Skeletal muscle tissue (tissue), 4 donors: ENCODE measurements around the gene ZBTB40. TPM values are rescaled to one million over a fixed set of nuclear protein-coding genes. Genes with fewer than 3 reads are reported as not detected.

ENCODE experiments used
- H3K27ac ChIP-seq: one replicate; pipeline ENCODE4 v1.7.0; 2013; ENCODE audit warnings: mild to moderate bottlenecking, low read depth, low read length, inconsistent platforms
- H3K27me3 ChIP-seq, 3 donors: one replicate each; pipeline ENCODE4 v1.7.0; 2013; ENCODE audit warnings: low read length in 3 of 3; ENCODE audit not compliant: control insufficient read depth in 3 of 3, insufficient read depth in 3 of 3
- H3K36me3 ChIP-seq, 3 donors: one replicate each; pipeline ENCODE4 v1.7.0; 2013; ENCODE audit warnings: low read length in 3 of 3; ENCODE audit not compliant: control insufficient read depth in 3 of 3, insufficient read depth in 3 of 3
- H3K4me1 ChIP-seq, 3 donors: one replicate each; pipeline ENCODE4 v1.7.0; 2013; ENCODE audit warnings: low read length in 3 of 3, mild to moderate bottlenecking in 3 of 3; ENCODE audit not compliant: control insufficient read depth in 3 of 3, insufficient read depth in 3 of 3
- H3K4me3 ChIP-seq, 3 donors: one replicate each; pipeline ENCODE4 v1.7.0; 2013; ENCODE audit warnings: low read length in 3 of 3
- H3K9ac ChIP-seq, 3 donors: one replicate each; pipeline ENCODE4 v1.7.0; 2013; ENCODE audit warnings: low read length in 3 of 3, mild to moderate bottlenecking in 3 of 3, moderate library complexity in 2 of 3, low read depth in 1 of 3
- H3K9me3 ChIP-seq, 3 donors: one replicate each; pipeline ENCODE4 v1.7.0; 2013; ENCODE audit warnings: low read length in 3 of 3; ENCODE audit not compliant: control insufficient read depth in 3 of 3
- total RNA-seq: library from RNA; depleted of rRNA; stranded (reverse); fragments of >200 nt; gene quantifications from one replicate; pipeline ENCODE4 v1.2.3, GENCODE V29; 2014
- donor health status: Osteomylitis.

ZBTB40 gene
- total RNA-seq, 1 donor from 2014 or later: 9.4 TPM

- Histone ChIP-seq H3K9ac (no peak overlapping the region), H3K9me3 (no peaks in the 10 kb centered on the region), H3K36me3 (no peaks in the 10 kb centered on the region), H3K4me1 (no peaks in the 10 kb centered on the region), H3K27ac (no peak overlapping the region), H3K4me3 (no peak overlapping the region), H3K27me3 (peaks cover 61 to 74% (median 70%) of the 10 kb centered on the region in 3 donors)
These were observed 118.7 kb downstream of the ZBTB40 start for GRCh38 chr1:22570140-22570909.

DNA sequence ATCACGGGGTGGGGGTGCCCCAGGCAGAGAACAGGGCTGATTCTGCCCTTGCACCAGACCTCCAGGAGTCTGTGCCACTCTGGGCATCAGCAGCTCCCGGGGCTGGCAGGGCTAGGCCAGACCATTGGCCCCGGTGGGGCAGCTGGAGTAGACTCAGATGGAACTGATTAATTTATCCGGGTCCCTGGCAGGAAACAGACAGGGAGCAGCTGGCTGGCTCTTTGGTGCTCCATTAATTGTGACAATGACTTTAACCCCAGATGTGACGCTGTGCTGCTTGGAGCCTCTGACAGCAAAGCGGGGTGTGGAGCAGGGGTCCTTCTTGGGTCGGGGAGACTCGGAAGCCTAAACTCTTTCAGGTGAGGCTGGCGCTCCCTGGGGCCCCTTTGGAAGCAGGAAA is 121.2 kb downstream of the ZBTB40 start:
- no peaks in the 10 kb centered on the region for H3K4me1 ChIP-seq
- H3K27ac ChIP-seq: no peak overlapping the region
- H3K4me3 ChIP-seq: no peak overlapping the region
- H3K36me3 ChIP-seq: no peaks in the 10 kb centered on the region
- H3K27me3 ChIP-seq: peaks cover 58 to 64% (median 61%) of the 10 kb centered on the region in 3 donors
- H3K9me3 ChIP-seq: no peaks in the 10 kb centered on the region
- H3K9ac ChIP-seq: no peak overlapping the region

GRCh38 chr1:22573237-22573636 is 121.6 kb downstream of the ZBTB40 start:
- Histone ChIP-seq H3K9me3 (no peaks in the 10 kb centered on the region), H3K9ac (no peak overlapping the region), H3K27me3 (peaks cover 58 to 62% (median 58%) of the 10 kb centered on the region in 3 donors), H3K36me3 (no peaks in the 10 kb centered on the region), H3K4me1 (no peaks in the 10 kb centered on the region), H3K4me3 (no peak overlapping the region), H3K27ac (no peak overlapping the region)

DNA sequence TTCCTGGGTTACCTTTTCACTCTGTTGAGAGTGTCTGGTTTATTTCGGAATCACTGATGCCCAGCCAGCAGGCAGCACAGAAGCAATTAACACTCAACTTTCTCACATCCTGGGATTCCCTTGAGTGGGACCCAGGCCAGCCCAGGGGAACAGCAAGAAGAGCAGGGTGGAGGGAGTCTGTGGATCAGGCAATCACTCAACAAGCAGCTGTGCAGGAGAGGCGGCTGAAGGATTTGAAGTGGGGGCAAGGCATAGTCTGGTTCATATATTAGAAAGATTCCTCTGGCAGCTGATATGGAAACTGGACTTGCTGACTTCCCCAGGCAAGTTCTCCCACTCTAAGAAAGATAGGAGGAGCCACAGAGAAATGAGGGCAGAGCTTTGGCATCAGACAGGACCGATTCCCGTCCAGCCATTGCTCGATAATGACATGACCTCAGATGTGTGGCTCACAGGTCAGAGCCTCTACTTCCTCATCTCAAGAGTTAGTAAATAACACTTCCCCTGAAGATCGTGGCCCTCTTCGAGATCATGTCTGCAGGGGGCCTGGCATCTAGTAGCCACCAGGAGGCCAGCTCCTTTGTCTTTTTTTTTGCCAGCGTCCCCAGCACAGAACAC is 124.0 kb downstream of the ZBTB40 start:
- no peak overlapping the region for H3K9ac ChIP-seq

GRCh38 chr1:22576150-22576544 is 124.5 kb downstream of the ZBTB40 start:
- H3K4me3 ChIP-seq: no peak overlapping the region

More for the DNA sequence above, 124.0 kb downstream of the ZBTB40 start:
- H3K4me3 ChIP-seq: no peak overlapping the region
- no peaks in the 10 kb centered on the region for H3K36me3 ChIP-seq
- H3K27me3 ChIP-seq: peaks cover 43 to 47% (median 47%) of the 10 kb centered on the region in 3 donors
- H3K4me1 ChIP-seq: no peaks in the 10 kb centered on the region
- H3K27ac ChIP-seq: no peak overlapping the region
- H3K9me3 ChIP-seq: no peaks in the 10 kb centered on the region

GRCh38 chr1:22576617-22577016 is 125.0 kb downstream of the ZBTB40 start:
- H3K9ac ChIP-seq: no peak overlapping the region
- H3K27me3 ChIP-seq: peaks cover 34 to 38% (median 37%) of the 10 kb centered on the region in 3 donors
- no peak overlapping the region for H3K4me3 ChIP-seq
- H3K36me3 ChIP-seq: no peaks in the 10 kb centered on the region
- no peaks in the 10 kb centered on the region for H3K4me1 ChIP-seq
- no peaks in the 10 kb centered on the region for H3K9me3 ChIP-seq
- no peak overlapping the region for H3K27ac ChIP-seq

More at GRCh38 chr1:22576150-22576544, 124.5 kb downstream of the ZBTB40 start:
- peaks cover 39 to 42% (median 42%) of the 10 kb centered on the region in 3 donors for H3K27me3 ChIP-seq
- H3K27ac ChIP-seq: no peak overlapping the region
- H3K9me3 ChIP-seq: no peaks in the 10 kb centered on the region
- H3K4me1 ChIP-seq: no peaks in the 10 kb centered on the region
- H3K36me3 ChIP-seq: no peaks in the 10 kb centered on the region
- no peak overlapping the region for H3K9ac ChIP-seq

DNA sequence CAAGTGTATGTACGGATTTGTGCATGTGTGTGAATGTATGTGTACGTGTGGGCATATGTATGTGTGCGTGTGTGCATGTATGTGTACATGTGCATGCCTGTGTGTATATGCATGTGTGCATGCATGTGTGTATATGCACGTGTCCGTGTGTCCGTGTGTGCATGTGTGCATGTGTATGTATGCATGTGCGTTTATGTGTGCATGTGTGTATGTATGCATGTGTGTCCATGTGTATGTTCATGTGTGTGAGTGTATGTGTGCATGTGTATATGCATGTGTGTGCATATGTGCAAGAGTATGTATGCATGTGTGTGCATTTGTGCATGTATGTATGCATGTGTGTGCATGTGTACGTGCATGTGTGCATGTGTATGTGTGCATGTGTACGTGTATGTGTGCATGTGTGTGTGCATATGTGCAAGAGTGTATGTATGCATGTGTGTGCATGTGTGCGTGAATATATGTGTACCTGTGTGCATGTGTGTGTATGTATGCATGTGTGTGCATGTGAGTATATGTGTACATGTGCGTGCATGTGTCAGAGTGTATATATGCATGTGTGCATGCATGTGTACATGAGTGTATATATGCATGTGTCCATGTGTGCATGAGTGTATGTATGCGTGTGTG is 127.2 kb downstream of the ZBTB40 start:
- Histone ChIP-seq H3K9ac (no peak overlapping the region), H3K4me3 (no peak overlapping the region), H3K4me1 (peaks cover 0 to 3% (median 0%) of the 10 kb centered on the region in 3 donors), H3K27ac (no peak overlapping the region), H3K27me3 (peaks cover 14 to 16% (median 15%) of the 10 kb centered on the region in 3 donors), H3K36me3 (no peaks in the 10 kb centered on the region), H3K9me3 (no peaks in the 10 kb centered on the region)

GRCh38 chr1:22579541-22580155 is 128.0 kb downstream of the ZBTB40 start:
- H3K27ac ChIP-seq: no peak overlapping the region
- peaks cover 9 to 11% (median 9%) of the 10 kb centered on the region in 3 donors for H3K27me3 ChIP-seq

More at GRCh38 chr1:22579541-22580155, 128.0 kb downstream of the ZBTB40 start:
- no peaks in the 10 kb centered on the region for H3K9me3 ChIP-seq
- H3K4me1 ChIP-seq: peaks cover 0 to 3% (median 0%) of the 10 kb centered on the region in 3 donors
- H3K9ac ChIP-seq: no peak overlapping the region
- no peak overlapping the region for H3K4me3 ChIP-seq
- H3K36me3 ChIP-seq: no peaks in the 10 kb centered on the region
